GM18520 (cell line): Measurements from ENCODE around the gene AFAP1L2.
"Not testable (repeated sequence)": the region's sequence is repeated elsewhere in the genome, so short reads cannot be mapped to it uniquely, and the experiment has no call there.

Experiments
- ATAC-seq: cut with Tn5 transposase; IDR thresholded peaks from one replicate; pipeline ENCODE4 v1.9.1; 2021; ENCODE audit not compliant: unreplicated experiment

Gene AFAP1L2

DNA sequence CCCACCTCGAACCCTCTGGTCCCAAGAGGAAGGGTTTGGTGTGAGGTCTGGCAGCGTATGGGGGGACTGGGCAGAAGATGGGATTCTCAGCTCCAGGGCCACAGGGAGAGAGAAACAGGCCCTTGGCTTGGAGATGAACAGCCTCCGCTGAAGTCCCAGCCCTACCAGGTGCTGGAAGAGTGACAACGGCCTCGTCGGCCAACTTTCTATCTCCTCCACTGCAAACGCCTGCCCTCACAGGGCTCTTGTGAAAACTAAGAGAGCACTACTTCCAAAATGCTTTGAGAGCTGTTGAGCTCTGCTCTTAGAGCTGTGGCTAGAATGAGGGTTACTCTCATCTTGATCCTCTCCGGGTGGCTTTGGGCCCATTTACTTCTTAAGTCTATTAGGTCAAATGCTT is 63.5 kb downstream of the AFAP1L2 start:
- no peak for ATAC-seq

DNA sequence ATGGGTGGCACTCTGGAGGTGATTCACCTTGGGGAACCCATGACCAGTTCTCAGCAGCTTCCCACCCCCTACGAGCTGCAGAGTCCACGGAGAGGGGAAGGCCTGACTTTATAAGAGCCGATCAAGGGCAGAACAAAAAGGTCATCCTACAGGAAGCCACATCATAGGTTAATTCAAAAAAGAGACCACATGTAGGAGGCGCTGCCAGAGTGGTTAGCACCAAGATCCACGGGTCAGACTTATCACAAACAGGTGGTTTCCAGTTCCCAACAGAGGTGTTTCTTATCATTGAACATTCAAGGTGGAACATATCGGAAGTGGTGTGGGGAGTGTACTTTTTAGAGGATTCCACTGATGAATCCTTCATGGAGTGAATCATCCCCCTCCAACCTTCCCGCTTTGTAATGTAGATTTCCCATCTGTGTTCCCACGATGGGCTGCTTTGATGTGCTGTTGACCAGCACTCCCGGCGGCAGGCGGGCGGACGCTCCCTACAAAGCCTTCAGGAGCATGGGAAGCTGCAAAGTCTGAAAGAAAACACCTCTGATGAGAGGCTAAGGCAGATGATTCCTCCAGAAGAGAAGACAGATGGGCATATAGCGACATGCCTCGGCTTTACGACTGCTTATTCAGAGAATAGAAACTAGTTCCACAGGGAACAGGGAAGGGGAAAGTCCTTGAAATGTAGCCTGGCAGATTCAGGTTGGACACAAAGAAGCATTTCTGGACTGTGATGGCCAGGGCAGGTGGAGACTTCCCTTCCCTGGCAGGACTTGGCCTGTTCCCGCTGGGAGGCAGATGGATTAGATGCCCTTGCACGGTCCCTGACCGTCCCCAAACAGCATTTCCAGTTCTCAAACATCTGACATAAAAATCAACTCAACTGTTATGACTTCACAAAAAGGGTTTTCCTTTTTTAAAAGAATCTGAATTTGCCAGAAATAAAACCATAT is 66.5 kb downstream of the AFAP1L2 start:
- ATAC-seq = peak; percentile 67

DNA sequence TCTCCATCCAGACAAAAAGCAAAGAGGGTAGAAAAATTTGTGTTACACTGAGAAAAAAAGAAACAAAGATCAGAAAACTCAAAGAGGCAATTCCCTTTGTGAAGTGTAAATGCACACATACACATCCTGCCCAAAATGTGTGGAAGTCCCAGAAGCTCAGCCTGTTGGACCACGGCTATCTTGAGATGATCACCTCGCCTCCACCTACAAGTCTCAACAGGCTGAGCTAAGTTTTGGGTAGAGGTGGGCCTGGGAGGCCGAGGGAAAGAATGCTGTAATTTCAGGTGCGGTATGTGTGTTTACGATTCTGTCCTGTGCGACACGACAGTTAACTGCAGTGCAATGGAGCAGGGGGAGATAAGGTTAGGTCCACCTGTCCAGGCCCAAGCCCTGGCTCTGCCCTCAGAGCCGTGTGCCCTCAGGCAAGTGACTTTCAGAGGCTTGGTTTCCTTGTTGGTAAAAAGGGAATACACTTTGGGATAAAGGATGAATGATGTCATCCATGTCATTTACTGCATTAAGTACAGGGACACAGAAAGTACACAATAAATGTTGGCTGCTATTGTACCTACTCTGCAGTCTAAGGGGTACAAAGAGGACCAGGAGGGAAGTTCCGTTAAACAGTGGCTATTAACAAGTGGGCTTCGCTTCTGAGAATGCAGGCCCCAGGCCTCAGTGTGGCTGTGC is 67.3 kb downstream of the AFAP1L2 start:
- ATAC-seq = no peak

DNA sequence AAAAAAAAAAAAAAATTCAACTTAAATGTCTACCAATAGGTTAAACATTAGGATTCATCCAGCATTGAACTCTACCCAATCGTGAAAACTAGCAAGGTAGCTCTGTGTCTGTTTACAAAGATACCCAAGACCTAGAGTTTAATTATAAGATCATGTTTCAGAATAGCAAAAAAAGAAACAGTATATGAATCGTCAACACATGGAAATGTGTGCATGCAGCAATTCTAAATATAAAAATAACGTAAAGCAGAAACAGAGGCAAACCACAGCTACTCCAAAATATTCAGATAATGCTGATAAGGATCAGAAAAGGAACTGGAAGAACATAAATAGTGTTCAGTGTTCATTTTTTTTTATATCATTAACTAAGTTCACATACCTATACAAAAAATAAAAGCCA is 68.7 kb downstream of the AFAP1L2 start:
- ATAC-seq = no peak

DNA sequence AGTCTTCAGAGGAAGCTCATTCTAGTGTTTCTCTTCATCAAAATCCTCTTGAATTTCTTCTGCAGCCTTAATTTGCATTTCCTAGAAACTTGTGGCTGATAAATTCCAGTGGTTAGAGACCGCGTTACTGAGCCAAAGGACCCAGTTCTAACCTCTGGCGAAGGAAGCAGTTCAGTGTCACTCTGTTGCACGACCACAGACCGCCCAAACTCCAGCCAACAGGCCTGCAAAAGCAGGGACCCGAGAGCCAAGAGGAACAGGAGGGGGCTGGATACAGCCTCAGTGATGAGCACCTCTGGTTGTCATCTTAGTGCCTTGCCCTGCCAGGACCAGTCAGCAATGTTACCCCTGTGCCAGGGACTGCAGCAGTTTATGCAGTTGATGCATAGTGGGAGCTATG is 70.0 kb downstream of the AFAP1L2 start:
- no peak for ATAC-seq

DNA sequence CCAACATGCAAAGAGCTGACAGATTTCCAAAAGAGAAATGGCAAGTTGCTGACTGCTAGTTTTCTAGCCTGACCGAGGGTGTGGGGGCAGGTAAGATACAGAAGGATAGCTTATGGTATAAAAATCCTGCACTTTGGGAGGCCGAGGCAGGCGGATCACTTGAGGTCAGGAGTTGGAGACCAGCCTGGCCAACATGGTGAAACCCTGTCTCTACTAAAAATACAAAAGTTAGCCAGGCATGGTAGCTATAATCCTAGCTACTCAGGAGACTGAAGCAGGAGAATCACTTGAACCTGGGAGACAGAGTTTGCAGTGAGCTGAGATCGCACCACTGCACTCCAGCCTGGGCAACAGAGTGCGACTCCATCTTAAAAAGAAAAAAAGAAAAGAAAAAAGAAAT is 70.9 kb downstream of the AFAP1L2 start:
- not testable (repeated sequence) for ATAC-seq

DNA sequence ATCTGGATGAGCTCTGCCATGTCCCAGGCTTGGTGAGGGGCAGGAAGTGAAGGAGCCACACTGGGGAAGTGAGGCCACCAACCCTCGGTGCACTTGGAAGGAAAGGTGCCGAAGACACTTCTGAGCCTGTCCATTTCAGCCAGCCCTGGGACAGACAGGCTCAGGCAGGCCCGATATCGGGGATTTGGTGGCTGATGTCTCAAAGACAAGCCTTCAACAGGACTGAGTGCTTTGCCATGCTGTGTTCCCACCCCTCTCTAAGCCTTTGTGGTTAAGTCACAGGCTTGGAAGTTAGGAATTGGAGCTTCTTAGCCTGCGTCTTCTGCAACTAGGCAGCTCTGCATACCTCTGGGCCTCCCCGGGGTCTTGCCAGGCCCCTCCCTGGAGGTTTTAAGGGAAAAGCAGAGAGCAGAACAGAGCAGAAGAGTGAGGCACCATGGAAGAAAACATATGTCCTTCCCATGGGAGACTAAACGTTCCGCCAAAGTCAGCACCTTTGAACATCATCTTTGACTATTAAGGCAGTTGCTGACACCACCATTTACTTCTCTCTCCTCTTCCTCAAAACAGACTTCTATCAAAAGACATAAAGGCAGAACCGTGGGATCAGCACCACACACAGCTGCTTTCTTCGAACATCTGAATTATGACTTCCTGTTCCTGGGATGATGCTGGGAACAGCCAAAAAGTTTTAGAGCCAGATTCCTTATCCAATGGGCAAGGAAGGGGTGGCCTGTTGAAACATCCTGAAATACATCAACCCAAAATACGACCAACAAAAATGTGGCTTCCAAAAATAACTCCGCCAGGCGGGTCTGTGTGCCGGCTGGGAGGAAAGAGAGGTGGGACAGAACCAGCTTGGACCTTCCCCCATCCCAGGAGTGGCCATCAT is 71.8 kb downstream of the AFAP1L2 start:
- no peak for ATAC-seq

DNA sequence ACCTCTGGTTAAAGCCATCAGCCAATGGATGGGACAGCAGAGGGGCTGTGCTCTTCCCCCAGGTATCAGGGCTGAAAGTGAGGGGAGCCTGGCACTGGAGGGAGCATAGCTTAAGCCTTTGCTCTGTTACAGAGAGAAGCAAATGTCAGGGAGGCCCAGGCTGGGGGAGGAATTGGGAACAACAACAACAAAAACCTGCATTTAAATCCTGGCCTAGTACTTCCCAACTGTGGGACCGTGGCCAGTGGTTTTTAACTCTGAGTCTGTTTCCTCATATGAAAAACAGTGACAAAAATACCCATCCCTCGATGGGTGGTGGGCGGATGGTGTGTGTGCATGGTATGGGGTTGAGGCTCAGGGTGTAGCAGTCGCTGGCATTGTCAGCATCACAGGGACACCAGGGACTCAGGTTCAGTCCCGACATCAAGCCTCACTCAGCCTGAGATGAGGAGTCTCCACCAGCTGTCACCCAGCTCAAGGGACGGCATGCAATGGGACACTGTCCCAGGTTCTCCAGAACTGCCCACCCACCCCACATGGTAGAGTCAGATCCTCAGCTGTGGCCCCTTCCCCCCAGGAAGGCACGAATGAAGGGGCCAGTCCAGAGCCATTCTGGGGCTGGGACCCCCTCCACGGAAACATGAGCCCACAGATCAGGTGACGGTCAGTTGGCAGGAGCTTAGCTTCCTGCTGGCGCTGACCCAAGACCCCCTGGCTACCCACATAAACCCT is 74.5 kb downstream of the AFAP1L2 start:
- no peak for ATAC-seq

DNA sequence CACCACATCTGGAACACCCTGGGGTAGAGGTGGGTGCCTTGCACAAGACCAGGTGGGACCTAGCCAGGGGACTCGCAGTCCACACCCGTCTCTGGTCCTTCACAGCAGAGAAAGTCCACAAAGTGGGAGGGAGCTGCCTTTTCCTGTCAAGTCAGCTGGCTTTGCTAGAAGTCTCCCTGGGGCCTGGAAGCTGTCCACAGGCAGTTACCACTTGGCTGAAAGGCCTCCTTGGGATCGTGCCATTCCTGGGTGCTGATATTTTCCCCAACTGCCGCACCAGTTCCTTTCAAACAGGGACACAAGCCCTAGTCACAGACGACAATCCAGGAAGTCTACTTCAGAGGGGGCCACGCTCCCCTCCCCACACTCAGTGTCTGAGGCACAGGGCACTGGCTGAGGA is 75.4 kb downstream of the AFAP1L2 start:
- no peak for ATAC-seq

DNA sequence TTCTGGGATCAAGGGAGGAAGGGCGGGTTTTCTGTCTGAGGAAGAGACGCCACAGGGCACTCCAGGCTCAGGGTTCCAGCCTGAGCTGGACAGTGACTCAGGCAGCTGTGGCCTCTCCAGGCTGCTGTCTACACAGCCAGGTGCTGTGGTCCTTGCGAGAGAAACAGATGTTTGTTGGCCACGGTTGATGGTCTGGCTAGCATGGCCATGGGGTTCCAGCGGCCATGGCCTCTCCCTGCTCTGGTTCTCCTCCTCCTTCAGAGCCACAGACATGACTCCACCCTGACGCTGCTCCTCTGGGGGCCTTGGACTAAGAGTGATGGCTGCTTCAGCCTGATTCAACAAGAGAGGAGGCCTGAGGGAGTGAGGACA is 75.9 kb downstream of the AFAP1L2 start:
- no peak for ATAC-seq

DNA sequence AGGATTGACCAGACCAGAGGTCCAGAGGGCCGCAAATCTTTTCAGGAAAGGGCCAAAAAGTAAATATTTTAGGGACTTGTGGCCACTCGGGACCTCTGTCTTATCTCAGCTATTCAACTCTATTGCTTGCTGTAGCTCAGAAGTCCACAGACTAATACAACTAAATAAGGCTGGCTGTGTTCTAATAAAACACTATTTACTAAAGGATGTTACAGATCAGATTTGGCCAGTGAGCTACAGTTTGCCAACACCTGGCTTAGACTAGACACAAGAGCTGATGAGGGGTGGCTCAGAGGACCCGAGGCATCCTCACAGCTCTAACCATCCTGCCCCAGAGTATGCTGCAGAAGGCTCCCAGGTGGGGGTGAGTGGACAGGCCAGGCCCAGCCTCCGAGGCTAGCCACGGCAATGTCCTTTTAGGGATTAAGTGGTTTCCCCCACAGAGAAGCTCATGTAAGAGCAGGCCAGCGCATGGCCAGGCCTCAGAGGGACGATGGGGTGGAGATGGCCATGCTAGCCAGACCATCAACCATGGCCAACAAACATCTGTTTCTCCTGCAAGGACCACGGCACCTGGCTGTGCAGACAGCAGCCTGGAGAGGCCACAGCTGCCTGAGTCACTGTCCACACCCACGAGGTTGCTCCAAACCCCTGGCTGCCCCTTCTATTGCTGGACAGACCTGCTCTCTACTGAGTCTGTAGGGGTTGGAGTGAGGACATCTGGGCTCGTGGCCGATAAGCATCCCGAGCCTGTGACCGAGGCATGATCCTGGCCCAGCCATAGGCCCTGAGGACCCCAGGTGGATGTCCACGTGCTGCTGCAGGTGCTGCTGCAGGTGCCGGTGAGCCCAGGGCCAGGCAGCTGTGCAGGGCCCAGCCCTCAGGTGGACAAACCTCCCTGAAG is 76.5 kb downstream of the AFAP1L2 start:
- no peak for ATAC-seq

DNA sequence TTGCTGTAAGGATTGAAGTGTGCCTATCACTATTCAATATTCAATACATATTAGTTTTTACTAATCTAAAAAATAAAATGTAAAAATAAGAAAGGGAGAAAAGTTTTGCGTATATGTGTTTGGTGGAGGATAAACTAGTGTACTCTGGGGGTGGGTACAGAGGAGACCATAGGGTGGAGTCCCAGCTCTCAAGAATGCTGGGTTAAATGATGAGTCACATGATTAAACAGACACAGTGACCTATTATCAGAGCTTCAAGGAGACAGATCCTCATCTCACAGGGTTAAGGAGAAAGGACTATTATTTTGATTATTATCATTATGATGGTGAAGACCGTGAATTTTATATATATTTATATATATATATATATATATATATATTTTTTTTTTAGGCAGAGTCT is 77.5 kb downstream of the AFAP1L2 start:
- ATAC-seq = no peak

DNA sequence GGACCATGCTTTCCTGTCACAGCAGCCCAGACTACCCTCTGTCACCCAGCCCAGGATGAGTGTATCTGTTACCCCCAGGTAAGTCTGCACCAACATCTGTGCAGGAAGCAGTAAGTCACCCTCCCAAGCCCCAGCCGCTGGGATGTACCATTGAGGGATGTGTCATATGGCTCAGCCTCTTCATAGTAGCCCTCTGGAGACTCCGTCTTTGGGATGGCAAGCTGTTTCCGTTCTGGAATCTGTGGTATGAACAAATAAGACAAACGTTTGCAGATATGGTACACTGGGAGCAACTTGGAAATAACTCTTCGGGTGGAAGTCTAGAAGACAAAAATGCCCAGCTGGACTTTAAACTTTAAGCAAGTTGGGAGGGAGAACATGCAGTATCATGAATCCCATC is 81.3 kb downstream of the AFAP1L2 start:
- ATAC-seq = no peak

DNA sequence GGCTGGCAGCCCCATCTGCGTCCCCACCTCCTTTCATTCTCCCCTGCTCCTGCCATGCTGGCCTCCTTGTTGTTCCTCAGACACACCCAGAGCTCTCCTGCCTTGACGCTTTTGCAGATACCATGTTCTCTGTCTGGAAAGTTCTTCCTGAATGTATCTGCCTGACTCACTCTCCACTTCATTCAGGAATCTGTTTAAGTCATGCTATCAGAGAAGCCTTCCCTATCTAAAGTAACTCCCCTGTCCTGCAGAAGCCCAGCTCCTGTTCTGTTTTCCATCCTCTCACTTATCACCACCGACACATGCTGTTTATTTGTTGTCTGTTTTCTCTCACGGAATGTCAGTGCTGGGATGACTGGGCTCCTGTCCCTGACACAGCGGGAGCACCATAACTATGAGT is 82.0 kb downstream of the AFAP1L2 start:
- no peak for ATAC-seq

DNA sequence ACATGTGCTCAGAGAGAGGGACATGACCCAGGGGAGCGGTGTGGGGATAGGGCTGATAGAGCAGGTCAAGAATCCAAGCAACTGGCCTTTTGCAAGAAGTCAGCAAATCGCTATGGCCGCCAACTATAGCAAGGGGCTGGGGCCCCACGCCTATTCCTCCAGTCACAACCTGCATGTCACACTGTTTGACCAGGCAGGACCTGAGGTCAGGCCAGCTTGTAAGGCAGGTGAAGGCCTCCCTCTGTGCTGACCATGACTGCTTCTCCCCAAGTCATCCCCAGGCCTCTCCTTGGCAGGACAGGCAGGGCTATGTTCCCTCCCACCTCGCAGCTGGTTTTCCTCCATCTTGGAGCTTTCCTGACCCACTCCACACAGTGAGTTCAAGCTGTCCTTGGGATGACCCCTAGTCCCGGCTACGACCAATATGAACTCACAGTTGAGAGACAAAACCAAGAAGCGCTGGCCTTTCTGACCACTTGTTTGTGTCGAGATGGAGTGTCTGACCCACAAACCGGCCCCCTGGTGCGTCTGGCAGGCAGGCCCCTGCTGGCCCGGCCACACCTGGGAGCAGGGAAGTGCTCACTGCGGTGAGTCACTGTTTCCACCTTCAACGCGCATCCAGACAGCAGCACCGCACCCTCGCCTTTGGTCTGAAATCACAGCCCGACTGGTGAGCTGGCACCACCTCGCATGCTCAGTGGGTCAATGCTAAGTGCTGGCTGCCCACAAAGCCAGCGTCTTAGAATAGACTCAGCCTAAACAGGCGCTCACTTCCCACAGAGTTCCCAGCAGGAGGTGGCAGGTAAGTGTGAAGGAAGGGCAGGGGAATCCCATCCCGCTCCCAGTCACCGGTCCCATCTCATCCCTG is 83.8 kb downstream of the AFAP1L2 start:
- no peak for ATAC-seq

DNA sequence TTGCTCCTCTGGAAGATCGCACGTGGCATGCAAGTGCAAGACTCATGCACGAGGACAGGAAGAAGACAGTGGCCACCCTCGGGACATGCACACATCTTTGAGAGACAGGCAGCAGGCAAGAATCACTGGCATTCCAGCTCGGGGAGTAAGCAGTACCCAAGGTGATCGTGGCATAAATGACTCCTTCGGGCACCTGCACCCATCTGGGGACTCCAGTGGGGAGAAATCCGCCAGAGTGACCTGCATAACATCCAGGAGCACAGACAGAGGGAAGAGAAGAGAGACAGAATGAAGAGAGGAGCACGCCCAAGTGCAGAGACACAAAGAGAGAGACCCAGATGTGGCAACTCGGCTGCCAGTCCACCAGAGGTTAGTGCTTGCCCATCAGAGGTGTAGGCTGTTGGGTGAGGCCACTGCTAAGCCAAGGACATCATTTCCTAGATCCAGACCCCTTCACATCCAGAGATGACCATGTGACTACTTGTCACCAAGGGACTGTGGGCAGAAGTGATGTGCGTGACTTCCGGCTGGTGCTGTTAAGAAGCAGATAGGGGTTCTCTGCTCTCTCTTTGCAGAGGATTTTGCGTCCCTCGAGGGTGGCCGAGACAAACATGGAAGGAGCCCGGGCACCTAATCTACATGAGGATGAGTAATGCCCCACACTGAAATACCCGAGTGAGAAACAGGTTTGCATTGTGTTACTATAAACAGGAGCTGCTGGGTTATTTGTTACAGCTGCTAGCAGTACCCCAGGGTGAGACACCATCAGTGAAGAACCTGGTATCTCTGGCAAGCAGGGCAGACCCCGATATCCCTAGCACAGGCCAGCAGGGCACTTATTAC is 84.7 kb downstream of the AFAP1L2 start:
- ATAC-seq = no peak

DNA sequence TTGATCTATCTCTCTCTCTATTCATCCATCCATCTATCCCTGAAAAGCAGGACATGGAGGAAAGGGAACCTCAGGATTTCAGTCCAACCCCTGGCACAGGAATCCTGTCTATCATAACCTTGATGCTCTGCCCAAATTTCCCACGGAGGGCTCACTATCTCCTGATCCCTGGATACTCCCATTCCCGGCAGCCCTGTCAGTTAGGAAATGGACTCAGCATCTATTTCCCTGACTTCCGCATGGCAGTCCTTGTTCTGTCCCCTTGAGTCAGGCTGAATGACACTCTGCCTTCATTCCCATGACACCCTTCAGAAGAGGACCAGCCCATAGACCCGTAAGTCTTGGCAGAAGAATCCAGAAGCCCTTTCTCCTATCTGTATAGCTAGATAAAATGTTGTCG is 87.6 kb downstream of the AFAP1L2 start:
- no peak for ATAC-seq
